Measurements from ENCODE around the gene TMEM91. TPM values are rescaled to one million over a fixed set of nuclear protein-coding genes. Genes with fewer than 3 reads are reported as not detected.

The TMEM91 gene
- total RNA-seq, 1 experiment from 2014 or later = 5.3 TPM

- H3K27ac Mint-ChIP-seq = no peak overlapping the region
- no peaks in the 10 kb centered on the region for H3K9me3 Mint-ChIP-seq
- ChIA-PET POLR2A (no interaction called here), CTCF (no interaction called here)
- peaks cover 6% of the 10 kb centered on the region; the same call in 1 of the 2 replicates for H3K4me1 Mint-ChIP-seq
- no peak for DNase-seq (ENCODE audit: low spot score)
- H3K4me3 Mint-ChIP-seq = no peak overlapping the region
- TF ChIP-seq, protein P1, sequence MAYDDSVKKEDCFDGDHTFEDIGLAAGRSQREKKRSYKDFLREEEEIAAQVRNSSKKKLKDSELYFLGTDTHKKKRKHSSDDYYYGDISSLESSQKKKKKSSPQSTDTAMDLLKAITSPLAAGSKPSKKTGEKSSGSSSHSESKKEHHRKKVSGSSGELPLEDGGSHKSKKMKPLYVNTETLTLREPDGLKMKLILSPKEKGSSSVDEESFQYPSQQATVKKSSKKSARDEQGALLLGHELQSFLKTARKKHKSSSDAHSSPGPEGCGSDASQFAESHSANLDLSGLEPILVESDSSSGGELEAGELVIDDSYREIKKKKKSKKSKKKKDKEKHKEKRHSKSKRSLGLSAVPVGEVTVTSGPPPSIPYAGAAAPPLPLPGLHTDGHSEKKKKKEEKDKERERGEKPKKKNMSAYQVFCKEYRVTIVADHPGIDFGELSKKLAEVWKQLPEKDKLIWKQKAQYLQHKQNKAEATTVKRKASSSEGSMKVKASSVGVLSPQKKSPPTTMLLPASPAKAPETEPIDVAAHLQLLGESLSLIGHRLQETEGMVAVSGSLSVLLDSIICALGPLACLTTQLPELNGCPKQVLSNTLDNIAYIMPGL (CRISPR knock-in tag; IDR thresholded peaks at IDR 0.05) = no peak
- TF ChIP-seq ZNF396 (CRISPR knock-in tag; IDR thresholded peaks at IDR 0.05; ENCODE audit: borderline replicate concordance) = no peak
- no peak for TF ChIP-seq CBFB (CRISPR knock-in tag; IDR thresholded peaks at IDR 0.05; ENCODE audit: low read depth)
- TF ChIP-seq ZNF423 (CRISPR knock-in tag; IDR thresholded peaks at IDR 0.05) = no peak
- no peak for TF ChIP-seq ATF3 (CRISPR knock-in tag; conservative IDR thresholded peaks at IDR 0.05)
- no peak for TF ChIP-seq ETV6 (CRISPR knock-in tag; IDR thresholded peaks at IDR 0.05)
- TF ChIP-seq PREB (CRISPR knock-in tag; IDR thresholded peaks at IDR 0.05; ENCODE audit: borderline replicate concordance) = no peak
- TF ChIP-seq TEAD4 (CRISPR knock-in tag; IDR thresholded peaks at IDR 0.05) = no peak
- TF ChIP-seq CDX4 (CRISPR knock-in tag; IDR thresholded peaks at IDR 0.05; ENCODE audit: borderline replicate concordance) = no peak
- TF ChIP-seq GTF2I (CRISPR knock-in tag; conservative IDR thresholded peaks at IDR 0.05) = no peak
- TF ChIP-seq, protein P2, sequence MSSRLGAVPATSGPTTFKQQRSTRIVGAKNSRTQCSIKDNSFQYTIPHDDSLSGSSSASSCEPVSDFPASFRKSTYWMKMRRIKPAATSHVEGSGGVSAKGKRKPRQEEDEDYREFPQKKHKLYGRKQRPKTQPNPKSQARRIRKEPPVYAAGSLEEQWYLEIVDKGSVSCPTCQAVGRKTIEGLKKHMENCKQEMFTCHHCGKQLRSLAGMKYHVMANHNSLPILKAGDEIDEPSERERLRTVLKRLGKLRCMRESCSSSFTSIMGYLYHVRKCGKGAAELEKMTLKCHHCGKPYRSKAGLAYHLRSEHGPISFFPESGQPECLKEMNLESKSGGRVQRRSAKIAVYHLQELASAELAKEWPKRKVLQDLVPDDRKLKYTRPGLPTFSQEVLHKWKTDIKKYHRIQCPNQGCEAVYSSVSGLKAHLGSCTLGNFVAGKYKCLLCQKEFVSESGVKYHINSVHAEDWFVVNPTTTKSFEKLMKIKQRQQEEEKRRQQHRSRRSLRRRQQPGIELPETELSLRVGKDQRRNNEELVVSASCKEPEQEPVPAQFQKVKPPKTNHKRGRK (CRISPR knock-in tag; IDR thresholded peaks at IDR 0.05; ENCODE audit: borderline replicate concordance) = no peak
- no peak for TF ChIP-seq ZNF121 (CRISPR knock-in tag; IDR thresholded peaks at IDR 0.05)
- TF ChIP-seq TCF7 (CRISPR knock-in tag; IDR thresholded peaks at IDR 0.05; ENCODE audit: low read depth) = no peak
- no peak for TF ChIP-seq PRRX2 (CRISPR knock-in tag; IDR thresholded peaks at IDR 0.05)
- TF ChIP-seq AR (CRISPR knock-in tag; IDR thresholded peaks at IDR 0.05) = no peak
- no peak for TF ChIP-seq FOXP1 (CRISPR knock-in tag; IDR thresholded peaks at IDR 0.05; ENCODE audit: borderline replicate concordance)
- no peak for TF ChIP-seq STAT6 (CRISPR knock-in tag; conservative IDR thresholded peaks at IDR 0.05; ENCODE audit: low read depth)
- no peak for TF ChIP-seq ZNF671 (CRISPR knock-in tag; IDR thresholded peaks at IDR 0.05)
- H3K36me3 Mint-ChIP-seq = no peaks in the 10 kb centered on the region
- no peak for ATAC-seq
- H3K27me3 Mint-ChIP-seq (ENCODE audit: low read depth) = no peaks in the 10 kb centered on the region
Observed at GRCh38 chr19:41367848-41368301, 8.5 kb upstream of the TMEM91 start.

Data from WTC11 (cell line).